Osteoblast (primary cell): ENCODE data around the gene RBP5. TPM values are rescaled to one million over a fixed set of nuclear protein-coding genes. Genes with fewer than 3 reads are reported as not detected.

Source experiments
- DNase-seq: peaks from one replicate; pipeline ENCODE4 v3.0.0; 2011; ENCODE audit warnings: low spot score, mixed read lengths; ENCODE audit not compliant: insufficient read length; ENCODE audit errors: missing footprints
- H2AFZ ChIP-seq: 2 replicates; pipeline ENCODE4 v1.6.0; 2011; ENCODE audit warnings: mild to moderate bottlenecking, low read length
- H3K27ac ChIP-seq: 2 replicates; pipeline ENCODE4 v1.5.1; 2011; ENCODE audit warnings: mild to moderate bottlenecking, low read depth, low read length, moderate library complexity
- H3K27me3 ChIP-seq: 2 replicates; pipeline ENCODE4 v1.6.0; 2012; ENCODE audit warnings: mild to moderate bottlenecking, control low read depth, inconsistent platforms, low read length, moderate library complexity; ENCODE audit not compliant: insufficient read depth
- H3K36me3 ChIP-seq: 2 replicates; pipeline ENCODE4 v1.5.1; 2011; ENCODE audit warnings: mild to moderate bottlenecking, low read length, control low read depth, moderate library complexity; ENCODE audit not compliant: insufficient read depth
- H3K4me1 ChIP-seq: 2 replicates; pipeline ENCODE4 v1.5.1; 2011; ENCODE audit warnings: mild to moderate bottlenecking, low read length, control low read depth, moderate library complexity; ENCODE audit not compliant: insufficient read depth
- H3K4me2 ChIP-seq: 2 replicates; pipeline ENCODE4 v1.6.0; 2011; ENCODE audit warnings: mild to moderate bottlenecking, low read length; ENCODE audit not compliant: insufficient read depth
- H3K4me3 ChIP-seq: fragments of 200-600 bp; sonication (generic); 3 replicates; pipeline ENCODE4 v1.5.1; 2012; ENCODE audit warnings: mild to moderate bottlenecking, low read length, inconsistent platforms; ENCODE audit not compliant: insufficient read depth
- H3K79me2 ChIP-seq: 2 replicates; pipeline ENCODE4 v1.6.0; 2012; ENCODE audit warnings: mild to moderate bottlenecking, low read length, control low read depth, inconsistent platforms; ENCODE audit not compliant: insufficient read depth
- H3K9me3 ChIP-seq: 2 replicates; pipeline ENCODE4 v1.5.1; 2011; ENCODE audit warnings: low read depth, low read length, control low read depth
- H4K20me1 ChIP-seq: 2 replicates; pipeline ENCODE4 v1.6.0; 2012; ENCODE audit warnings: mild to moderate bottlenecking, low read length, control low read depth; ENCODE audit not compliant: insufficient read depth
- total RNA-seq: library from RNA; depleted of rRNA; stranded (reverse); fragments of >200 nt; gene quantifications from 2 replicates; pipeline ENCODE4 v1.2.3, GENCODE V29; 2012
- TF ChIP-seq, protein P1 (sequence below): IDR thresholded peaks from 2 replicates; pipeline ENCODE4 v1.5.1; 2011; ENCODE audit warnings: mild to moderate bottlenecking, low read depth, low read length, moderate library complexity; ENCODE audit errors: extremely low read depth

The RBP5 gene
- total RNA-seq, 1 donor = not detected

DNA sequence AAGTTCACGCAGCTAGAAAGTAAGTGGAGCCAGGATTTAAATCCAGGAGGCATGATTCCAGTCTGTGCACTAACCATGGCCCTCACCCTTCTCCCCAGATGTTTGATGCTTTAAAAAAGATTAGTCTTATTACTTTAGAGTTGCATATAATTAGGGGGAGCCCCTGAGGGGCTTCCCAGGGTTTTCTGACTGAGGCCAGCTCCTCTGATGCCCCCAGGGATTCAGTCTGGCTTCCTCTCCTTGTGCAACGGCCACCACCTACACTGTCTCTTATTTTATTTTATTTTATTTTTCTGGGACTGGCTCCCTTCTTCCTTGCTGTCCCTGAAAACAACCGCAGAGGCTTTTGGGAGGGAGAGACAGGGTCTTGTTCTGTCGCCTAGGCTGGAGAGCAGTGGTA, 24.1 kb upstream of the RBP5 start:
- no peaks in the 10 kb centered on the region for H4K20me1 ChIP-seq
- H3K4me2 ChIP-seq = no peak overlapping the region
- H3K79me2 ChIP-seq = no peaks in the 10 kb centered on the region
- DNase-seq = no peak
- H3K27ac ChIP-seq = no peak overlapping the region
- H3K27me3 ChIP-seq = no peaks in the 10 kb centered on the region
- no peak overlapping the region for H2AFZ ChIP-seq
- H3K9me3 ChIP-seq = no peaks in the 10 kb centered on the region
- H3K36me3 ChIP-seq = peaks cover 9% of the 10 kb centered on the region
- TF ChIP-seq, protein P1, sequence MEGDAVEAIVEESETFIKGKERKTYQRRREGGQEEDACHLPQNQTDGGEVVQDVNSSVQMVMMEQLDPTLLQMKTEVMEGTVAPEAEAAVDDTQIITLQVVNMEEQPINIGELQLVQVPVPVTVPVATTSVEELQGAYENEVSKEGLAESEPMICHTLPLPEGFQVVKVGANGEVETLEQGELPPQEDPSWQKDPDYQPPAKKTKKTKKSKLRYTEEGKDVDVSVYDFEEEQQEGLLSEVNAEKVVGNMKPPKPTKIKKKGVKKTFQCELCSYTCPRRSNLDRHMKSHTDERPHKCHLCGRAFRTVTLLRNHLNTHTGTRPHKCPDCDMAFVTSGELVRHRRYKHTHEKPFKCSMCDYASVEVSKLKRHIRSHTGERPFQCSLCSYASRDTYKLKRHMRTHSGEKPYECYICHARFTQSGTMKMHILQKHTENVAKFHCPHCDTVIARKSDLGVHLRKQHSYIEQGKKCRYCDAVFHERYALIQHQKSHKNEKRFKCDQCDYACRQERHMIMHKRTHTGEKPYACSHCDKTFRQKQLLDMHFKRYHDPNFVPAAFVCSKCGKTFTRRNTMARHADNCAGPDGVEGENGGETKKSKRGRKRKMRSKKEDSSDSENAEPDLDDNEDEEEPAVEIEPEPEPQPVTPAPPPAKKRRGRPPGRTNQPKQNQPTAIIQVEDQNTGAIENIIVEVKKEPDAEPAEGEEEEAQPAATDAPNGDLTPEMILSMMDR = no peak
- H3K4me1 ChIP-seq = no peaks in the 10 kb centered on the region
- H3K4me3 ChIP-seq = no peak overlapping the region

- no peak overlapping the region for H3K27ac ChIP-seq
- H3K4me3 ChIP-seq = no peak overlapping the region
- H3K79me2 ChIP-seq = no peaks in the 10 kb centered on the region
- H3K4me1 ChIP-seq = no peaks in the 10 kb centered on the region
- H3K36me3 ChIP-seq = peaks cover 9% of the 10 kb centered on the region
- H2AFZ ChIP-seq = no peak overlapping the region
- no peak for DNase-seq
- H3K4me2 ChIP-seq = no peak overlapping the region
- H3K27me3 ChIP-seq = no peaks in the 10 kb centered on the region
- TF ChIP-seq, protein P1 = no peak
- no peaks in the 10 kb centered on the region for H3K9me3 ChIP-seq
- H4K20me1 ChIP-seq = no peaks in the 10 kb centered on the region
These were observed 22.8 kb upstream of the RBP5 start for GRCh38 chr12:7151532-7151931.

GRCh38 chr12:7150841-7151240, 22.2 kb upstream of the RBP5 start:
- Histone ChIP-seq H3K27ac (no peak overlapping the region), H3K79me2 (no peaks in the 10 kb centered on the region), H3K4me2 (no peak overlapping the region), H3K27me3 (no peaks in the 10 kb centered on the region), H4K20me1 (no peaks in the 10 kb centered on the region), H2AFZ (no peak overlapping the region), H3K4me3 (no peak overlapping the region), H3K36me3 (peaks cover 9% of the 10 kb centered on the region), H3K9me3 (no peaks in the 10 kb centered on the region), H3K4me1 (no peaks in the 10 kb centered on the region)
- TF ChIP-seq, protein P1 = no peak
- no peak for DNase-seq

GRCh38 chr12:7150356-7150755, 21.7 kb upstream of the RBP5 start:
- H3K27ac ChIP-seq = no peak overlapping the region
- no peaks in the 10 kb centered on the region for H3K4me1 ChIP-seq
- no peaks in the 10 kb centered on the region for H3K27me3 ChIP-seq
- no peaks in the 10 kb centered on the region for H3K9me3 ChIP-seq
- DNase-seq = no peak
- no peak overlapping the region for H2AFZ ChIP-seq
- peaks cover 9% of the 10 kb centered on the region for H3K36me3 ChIP-seq
- TF ChIP-seq, protein P1 = no peak
- no peaks in the 10 kb centered on the region for H3K79me2 ChIP-seq
- no peak overlapping the region for H3K4me2 ChIP-seq
- H3K4me3 ChIP-seq = no peak overlapping the region
- no peaks in the 10 kb centered on the region for H4K20me1 ChIP-seq
